Liver (tissue), 9 donors: ENCODE data around the gene UBR7. TPM values are rescaled to one million over a fixed set of nuclear protein-coding genes. Genes with fewer than 3 reads are reported as not detected.

Experiments used
- DNase-seq: peaks from one replicate; pipeline ENCODE4 v3.0.0-alpha.2; 2017; ENCODE audit warnings: low spot score
- H3K27ac ChIP-seq, 2 donors: one replicate each; pipeline ENCODE4 v1.7.0; 2013; ENCODE audit warnings: inconsistent platforms in 2 of 2, low read length in 2 of 2, control low read depth in 1 of 2, low read depth in 1 of 2, mild to moderate bottlenecking in 1 of 2
- H3K27me3 ChIP-seq, 4 donors: one replicate each; pipeline versions ENCODE4 v1.6.1 to v1.7.0; 2013; ENCODE audit warnings: low read length in 3 of 4, inconsistent platforms in 1 of 4, mild to moderate bottlenecking in 1 of 4, moderate library complexity in 1 of 4; ENCODE audit not compliant: control insufficient read depth in 4 of 4, insufficient read depth in 4 of 4
- H3K36me3 ChIP-seq, 4 donors: one replicate each; pipeline versions ENCODE4 v1.6.1 to v1.7.0; 2013; ENCODE audit warnings: low read length in 3 of 4, mild to moderate bottlenecking in 3 of 4, low read depth in 1 of 4, moderate library complexity in 1 of 4; ENCODE audit not compliant: control insufficient read depth in 4 of 4, insufficient read depth in 3 of 4
- H3K4me1 ChIP-seq, 4 donors: one replicate each; pipeline versions ENCODE4 v1.6.1 to v1.7.0; 2013; ENCODE audit warnings: low read length in 3 of 4, mild to moderate bottlenecking in 3 of 4, moderate library complexity in 1 of 4; ENCODE audit not compliant: control insufficient read depth in 4 of 4, insufficient read depth in 4 of 4
- H3K4me3 ChIP-seq, 3 donors: one replicate each; pipeline versions ENCODE4 v1.6.1 to v1.7.0; 2013; ENCODE audit warnings: low read length in 3 of 3, control low read depth in 1 of 3, low read depth in 1 of 3, mild to moderate bottlenecking in 1 of 3
- H3K9ac ChIP-seq, 2 donors: one replicate each; pipeline ENCODE4 v1.7.0; 2013; ENCODE audit warnings: low read length in 2 of 2, mild to moderate bottlenecking in 2 of 2, moderate library complexity in 2 of 2, control low read depth in 1 of 2, low read depth in 1 of 2
- H3K9me3 ChIP-seq, 4 donors: one replicate each; pipeline versions ENCODE4 v1.6.1 to v1.7.0; 2013; ENCODE audit warnings: low read length in 3 of 4; ENCODE audit not compliant: control insufficient read depth in 4 of 4
- EGR1 ChIP-seq, 2 donors: IDR thresholded peaks; 2 replicates each; pipeline ENCODE4 v1.6.1; 2016 to 2018; ENCODE audit warnings: antibody characterized with exemption in 2 of 2, low read depth in 2 of 2
- FOXA2 ChIP-seq: IDR thresholded peaks from 2 replicates; pipeline ENCODE4 v1.6.1; 2016; ENCODE audit warnings: antibody characterized with exemption
- GABPA ChIP-seq, 2 donors: IDR thresholded peaks in 1 of 2; conservative IDR thresholded peaks in 1 of 2; 2 replicates each; pipeline ENCODE4 v1.6.1; 2016; ENCODE audit warnings: antibody characterized with exemption in 2 of 2, mild to moderate bottlenecking in 1 of 2, moderate library complexity in 1 of 2
- HNF4A ChIP-seq, 2 donors: conservative IDR thresholded peaks; 2 replicates each; pipeline ENCODE4 v1.6.1; 2016; ENCODE audit warnings: antibody characterized with exemption in 2 of 2, mild to moderate bottlenecking in 2 of 2
- HNF4G ChIP-seq: IDR thresholded peaks from 2 replicates; pipeline ENCODE4 v1.6.1; 2016; ENCODE audit warnings: antibody characterized with exemption
- JUND ChIP-seq, 2 donors: IDR thresholded peaks; 2 replicates each; pipeline ENCODE4 v1.6.1; 2016; ENCODE audit warnings: antibody characterized with exemption in 2 of 2
- NR2F2 ChIP-seq: IDR thresholded peaks from 2 replicates; pipeline ENCODE4 v1.6.1; 2016; ENCODE audit warnings: antibody characterized with exemption
- RAD21 ChIP-seq, 2 donors: IDR thresholded peaks; 2 replicates each; pipeline ENCODE4 v1.6.1; 2016; ENCODE audit warnings: antibody characterized with exemption in 2 of 2, mild to moderate bottlenecking in 2 of 2
- RXRA ChIP-seq, 2 donors: IDR thresholded peaks; 2 replicates each; pipeline ENCODE4 v1.6.1; 2017 to 2018; ENCODE audit warnings: antibody characterized with exemption in 2 of 2, mild to moderate bottlenecking in 1 of 2
- SP1 ChIP-seq: IDR thresholded peaks from 2 replicates; pipeline ENCODE4 v1.6.1; 2018; ENCODE audit warnings: antibody characterized with exemption, mild to moderate bottlenecking
- WGBS: extraction: QIAGEN DNeasy Blood & Tissue Kit; methylation state at CpG from one replicate; pipeline ENCODE4 v1.1.7; 2013; 5-methylcytosine and 5-hydroxymethylcytosine counted together
- polyA plus RNA-seq, 2 donors: library from polyadenylated mRNA; stranded (reverse) in 1 of 2; unstranded in 1 of 2; fragments of 200-250 nt in 1 of 2; fragments of >200 nt in 1 of 2; fragmentation: Nextera tagmentation in 1 of 2; extraction: Ambion mirVana in 1 of 2; gene quantifications; one replicate each; pipeline versions ENCODE4 v1.2.1 to v1.2.3, GENCODE V29; 2013 to 2015
- total RNA-seq, 2 donors: library from RNA; depleted of rRNA; stranded (reverse); fragments of >200 nt; gene quantifications; one replicate each; pipeline ENCODE4 v1.2.3, GENCODE V29; 2014
- TF ChIP-seq, protein P1 (sequence below): IDR thresholded peaks from 2 replicates; pipeline ENCODE4 v1.6.1; 2016; ENCODE audit warnings: antibody characterized with exemption, mild to moderate bottlenecking
- TF ChIP-seq, protein P2 (sequence below): IDR thresholded peaks from 2 replicates; pipeline ENCODE4 v1.6.1; 2016; ENCODE audit warnings: antibody characterized with exemption
- TF ChIP-seq, protein P3 (sequence below): IDR thresholded peaks from 2 replicates; pipeline ENCODE4 v1.6.1; 2016; ENCODE audit warnings: antibody characterized with exemption
- TF ChIP-seq, protein P4 (sequence below): fragments of 150-350 bp; IDR thresholded peaks from 2 replicates; pipeline ENCODE4 v1.5.1; 2017; ENCODE audit warnings: improper control_type of control experiment, low read depth, low read length; ENCODE audit not compliant: missing input control
- TF ChIP-seq, protein P5 (sequence below): IDR thresholded peaks from 2 replicates; pipeline ENCODE4 v1.6.1; 2016; ENCODE audit warnings: antibody characterized with exemption
- donor health status: healthy.
- donor health status: healthy.
- donor health status: healthy.
- donor health status: healthy.
- donor health status: healthy.

UBR7 gene
- total and polyA plus RNA-seq, 4 donors = 7.0 to 44.5 (median 10.3) TPM

DNA sequence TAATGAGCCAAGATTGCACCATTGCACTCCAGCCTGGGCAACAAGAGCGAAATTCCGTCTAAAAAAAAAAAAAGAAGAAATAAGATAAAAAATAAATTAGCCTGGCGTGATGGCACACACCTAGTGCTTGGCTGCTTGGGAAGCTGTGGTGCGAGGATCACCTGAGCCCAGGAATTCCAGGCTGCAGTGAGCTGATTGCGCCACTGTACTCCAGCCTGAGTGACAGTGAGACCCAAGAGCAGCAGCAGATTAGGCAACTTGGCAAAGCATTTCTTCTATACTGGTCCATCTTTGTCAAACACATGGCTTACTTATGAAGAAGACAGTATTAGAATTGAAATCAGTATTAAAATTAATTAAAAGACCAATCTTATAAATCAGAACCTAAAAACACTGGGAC lies 6.5 kb upstream of the UBR7 start:
- no peak overlapping the region for H3K27ac ChIP-seq
- H3K9me3 ChIP-seq = no peaks in the 10 kb centered on the region
- H3K9ac ChIP-seq = no peak overlapping the region
- DNase-seq = no peak
- H3K36me3 ChIP-seq = no peaks in the 10 kb centered on the region
- H3K27me3 ChIP-seq = no peaks in the 10 kb centered on the region
- WGBS = 85% methylated on average over 5 of the region's 5 CpGs
- no peak overlapping the region for H3K4me3 ChIP-seq
- peaks cover 0 to 2% (median 0%) of the 10 kb centered on the region in 4 donors for H3K4me1 ChIP-seq
- TF ChIP-seq, protein P1, sequence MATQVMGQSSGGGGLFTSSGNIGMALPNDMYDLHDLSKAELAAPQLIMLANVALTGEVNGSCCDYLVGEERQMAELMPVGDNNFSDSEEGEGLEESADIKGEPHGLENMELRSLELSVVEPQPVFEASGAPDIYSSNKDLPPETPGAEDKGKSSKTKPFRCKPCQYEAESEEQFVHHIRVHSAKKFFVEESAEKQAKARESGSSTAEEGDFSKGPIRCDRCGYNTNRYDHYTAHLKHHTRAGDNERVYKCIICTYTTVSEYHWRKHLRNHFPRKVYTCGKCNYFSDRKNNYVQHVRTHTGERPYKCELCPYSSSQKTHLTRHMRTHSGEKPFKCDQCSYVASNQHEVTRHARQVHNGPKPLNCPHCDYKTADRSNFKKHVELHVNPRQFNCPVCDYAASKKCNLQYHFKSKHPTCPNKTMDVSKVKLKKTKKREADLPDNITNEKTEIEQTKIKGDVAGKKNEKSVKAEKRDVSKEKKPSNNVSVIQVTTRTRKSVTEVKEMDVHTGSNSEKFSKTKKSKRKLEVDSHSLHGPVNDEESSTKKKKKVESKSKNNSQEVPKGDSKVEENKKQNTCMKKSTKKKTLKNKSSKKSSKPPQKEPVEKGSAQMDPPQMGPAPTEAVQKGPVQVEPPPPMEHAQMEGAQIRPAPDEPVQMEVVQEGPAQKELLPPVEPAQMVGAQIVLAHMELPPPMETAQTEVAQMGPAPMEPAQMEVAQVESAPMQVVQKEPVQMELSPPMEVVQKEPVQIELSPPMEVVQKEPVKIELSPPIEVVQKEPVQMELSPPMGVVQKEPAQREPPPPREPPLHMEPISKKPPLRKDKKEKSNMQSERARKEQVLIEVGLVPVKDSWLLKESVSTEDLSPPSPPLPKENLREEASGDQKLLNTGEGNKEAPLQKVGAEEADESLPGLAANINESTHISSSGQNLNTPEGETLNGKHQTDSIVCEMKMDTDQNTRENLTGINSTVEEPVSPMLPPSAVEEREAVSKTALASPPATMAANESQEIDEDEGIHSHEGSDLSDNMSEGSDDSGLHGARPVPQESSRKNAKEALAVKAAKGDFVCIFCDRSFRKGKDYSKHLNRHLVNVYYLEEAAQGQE = no peak
- TF ChIP-seq, protein P2, sequence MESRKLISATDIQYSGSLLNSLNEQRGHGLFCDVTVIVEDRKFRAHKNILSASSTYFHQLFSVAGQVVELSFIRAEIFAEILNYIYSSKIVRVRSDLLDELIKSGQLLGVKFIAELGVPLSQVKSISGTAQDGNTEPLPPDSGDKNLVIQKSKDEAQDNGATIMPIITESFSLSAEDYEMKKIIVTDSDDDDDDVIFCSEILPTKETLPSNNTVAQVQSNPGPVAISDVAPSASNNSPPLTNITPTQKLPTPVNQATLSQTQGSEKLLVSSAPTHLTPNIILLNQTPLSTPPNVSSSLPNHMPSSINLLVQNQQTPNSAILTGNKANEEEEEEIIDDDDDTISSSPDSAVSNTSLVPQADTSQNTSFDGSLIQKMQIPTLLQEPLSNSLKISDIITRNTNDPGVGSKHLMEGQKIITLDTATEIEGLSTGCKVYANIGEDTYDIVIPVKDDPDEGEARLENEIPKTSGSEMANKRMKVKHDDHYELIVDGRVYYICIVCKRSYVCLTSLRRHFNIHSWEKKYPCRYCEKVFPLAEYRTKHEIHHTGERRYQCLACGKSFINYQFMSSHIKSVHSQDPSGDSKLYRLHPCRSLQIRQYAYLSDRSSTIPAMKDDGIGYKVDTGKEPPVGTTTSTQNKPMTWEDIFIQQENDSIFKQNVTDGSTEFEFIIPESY = no peak
- TF ChIP-seq, protein P3, sequence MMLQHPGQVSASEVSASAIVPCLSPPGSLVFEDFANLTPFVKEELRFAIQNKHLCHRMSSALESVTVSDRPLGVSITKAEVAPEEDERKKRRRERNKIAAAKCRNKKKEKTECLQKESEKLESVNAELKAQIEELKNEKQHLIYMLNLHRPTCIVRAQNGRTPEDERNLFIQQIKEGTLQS = no peak
- TF ChIP-seq HNF4G (no peak), RAD21 (IDR thresholded peaks at IDR 0.05) (no peak), FOXA2 (no peak), GABPA (IDR thresholded peaks at IDR 0.05 in 1 of 2, conservative IDR thresholded peaks at IDR 0.05 in 1 of 2) (no peak), JUND (IDR thresholded peaks at IDR 0.05) (no peak), NR2F2 (no peak), HNF4A (conservative IDR thresholded peaks at IDR 0.05) (no peak), EGR1 (IDR thresholded peaks at IDR 0.05; ENCODE audit: low read depth in 2 of 2) (no peak), SP1 (no peak)
- TF ChIP-seq, protein P4, sequence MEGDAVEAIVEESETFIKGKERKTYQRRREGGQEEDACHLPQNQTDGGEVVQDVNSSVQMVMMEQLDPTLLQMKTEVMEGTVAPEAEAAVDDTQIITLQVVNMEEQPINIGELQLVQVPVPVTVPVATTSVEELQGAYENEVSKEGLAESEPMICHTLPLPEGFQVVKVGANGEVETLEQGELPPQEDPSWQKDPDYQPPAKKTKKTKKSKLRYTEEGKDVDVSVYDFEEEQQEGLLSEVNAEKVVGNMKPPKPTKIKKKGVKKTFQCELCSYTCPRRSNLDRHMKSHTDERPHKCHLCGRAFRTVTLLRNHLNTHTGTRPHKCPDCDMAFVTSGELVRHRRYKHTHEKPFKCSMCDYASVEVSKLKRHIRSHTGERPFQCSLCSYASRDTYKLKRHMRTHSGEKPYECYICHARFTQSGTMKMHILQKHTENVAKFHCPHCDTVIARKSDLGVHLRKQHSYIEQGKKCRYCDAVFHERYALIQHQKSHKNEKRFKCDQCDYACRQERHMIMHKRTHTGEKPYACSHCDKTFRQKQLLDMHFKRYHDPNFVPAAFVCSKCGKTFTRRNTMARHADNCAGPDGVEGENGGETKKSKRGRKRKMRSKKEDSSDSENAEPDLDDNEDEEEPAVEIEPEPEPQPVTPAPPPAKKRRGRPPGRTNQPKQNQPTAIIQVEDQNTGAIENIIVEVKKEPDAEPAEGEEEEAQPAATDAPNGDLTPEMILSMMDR = no peak
- TF ChIP-seq, protein P5, sequence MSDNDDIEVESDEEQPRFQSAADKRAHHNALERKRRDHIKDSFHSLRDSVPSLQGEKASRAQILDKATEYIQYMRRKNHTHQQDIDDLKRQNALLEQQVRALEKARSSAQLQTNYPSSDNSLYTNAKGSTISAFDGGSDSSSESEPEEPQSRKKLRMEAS = no peak

DNA sequence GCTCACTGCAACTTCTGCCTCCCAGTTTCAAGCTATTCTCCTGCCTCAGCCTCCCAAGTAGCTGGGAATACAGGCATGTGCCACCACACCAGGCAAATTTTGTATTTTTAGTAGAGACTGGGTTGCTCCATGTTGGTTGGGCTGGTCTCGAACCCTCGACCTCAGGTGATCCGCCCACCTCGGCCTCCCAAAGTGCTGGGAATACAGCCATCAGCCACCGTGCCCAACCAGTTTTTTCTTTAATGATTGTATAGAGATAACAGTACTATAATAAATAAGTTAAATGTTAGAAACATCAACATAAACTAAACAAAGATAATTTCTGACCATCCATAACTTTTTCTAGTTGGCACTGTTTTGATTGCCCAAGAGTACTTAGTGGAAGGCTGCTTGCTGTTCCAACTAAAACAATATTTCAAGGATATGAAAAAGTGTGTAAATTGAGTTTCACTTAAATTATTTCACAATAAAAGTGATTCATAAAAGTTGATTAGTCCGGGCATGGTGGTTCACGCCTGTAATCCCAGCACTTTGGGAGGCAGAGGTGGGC lies 5.8 kb upstream of the UBR7 start:
- H3K4me1 ChIP-seq = peaks cover 2 to 5% (median 4%) of the 10 kb centered on the region in 4 donors
- no peaks in the 10 kb centered on the region for H3K9me3 ChIP-seq
- no peak overlapping the region for H3K9ac ChIP-seq
- H3K4me3 ChIP-seq = no peak overlapping the region
- H3K27me3 ChIP-seq = no peaks in the 10 kb centered on the region
- H3K36me3 ChIP-seq = no peaks in the 10 kb centered on the region
- no peak overlapping the region for H3K27ac ChIP-seq
- WGBS = 87% methylated on average over 7 of the region's 7 CpGs
- no peak for TF ChIP-seq RXRA (IDR thresholded peaks at IDR 0.05)
- no peak for TF ChIP-seq NR2F2
- no peak for TF ChIP-seq HNF4A (conservative IDR thresholded peaks at IDR 0.05)
- TF ChIP-seq EGR1 (IDR thresholded peaks at IDR 0.05; ENCODE audit: low read depth in 2 of 2) = no peak
- no peak for DNase-seq
